K562 (cell line): ENCODE data around the gene TANGO6.

Source experiments
- CHD4 ChIP-seq: fragments of 200-600 bp; sonication (generic); IDR thresholded peaks from 3 replicates; pipeline ENCODE4 v1.6.1; 2012; ENCODE audit warnings: low read depth, mild to moderate bottlenecking, mixed read lengths, low read length, inconsistent platforms; ENCODE audit not compliant: insufficient read depth, insufficient replicate concordance, poor library complexity, severe bottlenecking
- EP300 ChIP-seq: IDR thresholded peaks from 2 replicates; pipeline ENCODE4 v1.6.1; 2012; ENCODE audit warnings: low read length, improper control_type of control experiment
- FOXM1 ChIP-seq, 2 experiments: fragments of 450-650 bp in 1 of 2; sonication (generic) in 1 of 2; formaldehyde crosslinking in 1 of 2; IDR thresholded peaks; 2 replicates each; pipeline versions ENCODE4 v1.6.1 to v1.9.0; 2017 to 2022; ENCODE audit warnings: low read depth in 2 of 2, mild to moderate bottlenecking in 2 of 2, missing genetic modification reagents in 1 of 2, moderate library complexity in 1 of 2
- GTF2F1 ChIP-seq: IDR thresholded peaks from 2 replicates; pipeline ENCODE4 v1.6.1; 2011; ENCODE audit warnings: low read depth, low read length, improper control_type of control experiment
- MYNN ChIP-seq, 2 experiments: sonication (generic); formaldehyde crosslinking in 1 of 2; IDR thresholded peaks; 2 replicates each; pipeline versions ENCODE4 v1.5.0 to v1.6.1; 2016 to 2020; ENCODE audit warnings: antibody characterized with exemption in 1 of 2, missing genetic modification reagents in 1 of 2
- NCOR1 ChIP-seq: fragments of 450-650 bp; IDR thresholded peaks from 2 replicates; pipeline ENCODE4 v1.6.1; 2016; ENCODE audit warnings: mild to moderate bottlenecking, moderate library complexity
- POLR2A ChIP-seq: fragments of 450-650 bp; conservative IDR thresholded peaks from 2 replicates; pipeline ENCODE4 v1.6.1; 2016
- POLR2AphosphoS5 ChIP-seq: IDR thresholded peaks from 2 replicates; pipeline ENCODE4 v1.6.1; 2011; ENCODE audit warnings: mild to moderate bottlenecking, low read depth, low read length, moderate library complexity; ENCODE audit not compliant: control insufficient read depth, insufficient read depth
- RHOXF2B ChIP-seq: fragments of 250-450 bp; sonication (Bioruptor Pico); conservative IDR thresholded peaks from 2 replicates; pipeline ENCODE4 v1.5.1; 2021
- SMC3 ChIP-seq: conservative IDR thresholded peaks from 2 replicates; pipeline ENCODE4 v1.6.1; 2011; ENCODE audit warnings: low read depth, low read length, improper control_type of control experiment; ENCODE audit not compliant: insufficient read depth
- STAT5A ChIP-seq: IDR thresholded peaks from 2 replicates; pipeline ENCODE4 v1.6.1; 2012; ENCODE audit warnings: low read length, inconsistent platforms, borderline replicate concordance
- ZNF764 ChIP-seq: fragments of 250-450 bp; sonication (Bioruptor Pico); IDR thresholded peaks from 2 replicates; pipeline ENCODE4 v1.4.0; 2020; ENCODE audit warnings: low read depth, mild to moderate bottlenecking, moderate library complexity
- TF ChIP-seq, protein P1 (sequence below): conservative IDR thresholded peaks from 2 replicates; pipeline ENCODE4 v1.6.1; 2011; ENCODE audit warnings: low read depth, mild to moderate bottlenecking, low read length; ENCODE audit not compliant: control insufficient read depth
- TF ChIP-seq, protein P2 (sequence below): sonication (generic); formaldehyde crosslinking; IDR thresholded peaks from 2 replicates; pipeline ENCODE4 v1.8.0; 2022; ENCODE audit warnings: mild to moderate bottlenecking, missing genetic modification reagents

DNA sequence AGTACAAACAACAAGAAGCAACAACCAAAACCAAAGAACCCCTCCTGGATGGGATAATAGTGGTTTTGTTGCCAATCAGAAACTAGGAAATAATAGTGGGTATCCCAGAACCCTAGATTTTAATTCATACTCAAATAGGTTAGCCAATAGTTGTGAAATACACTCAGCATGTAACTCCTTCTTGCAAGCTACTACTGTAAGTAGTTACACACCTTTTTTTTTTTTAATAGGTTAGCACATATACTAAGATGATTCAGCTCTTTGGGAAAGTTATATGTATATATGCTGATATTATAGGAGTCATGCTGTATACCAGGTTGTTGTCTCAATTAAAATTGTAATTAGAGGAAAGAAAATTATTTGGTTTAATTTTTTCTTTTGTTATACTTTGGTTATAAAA, 169.6 kb downstream of the TANGO6 start:
- TF ChIP-seq FOXM1 (IDR thresholded peaks at IDR 0.05; ENCODE audit: low read depth) (no peak), FOXM1 (CRISPR knock-in tag; IDR thresholded peaks at IDR 0.05; ENCODE audit: low read depth) (no peak), STAT5A (no peak), POLR2AphosphoS5 (no peak), GTF2F1 (no peak), SMC3 (no peak), NCOR1 (no peak), CHD4 (no peak), MYNN (IDR thresholded peaks at IDR 0.05) (no peak), MYNN (CRISPR knock-in tag; IDR thresholded peaks at IDR 0.05) (no peak), RHOXF2B (CRISPR knock-in tag) (no peak), POLR2A (no peak), EP300 (no peak), ZNF764 (CRISPR knock-in tag) (no peak)
- TF ChIP-seq, protein P1, sequence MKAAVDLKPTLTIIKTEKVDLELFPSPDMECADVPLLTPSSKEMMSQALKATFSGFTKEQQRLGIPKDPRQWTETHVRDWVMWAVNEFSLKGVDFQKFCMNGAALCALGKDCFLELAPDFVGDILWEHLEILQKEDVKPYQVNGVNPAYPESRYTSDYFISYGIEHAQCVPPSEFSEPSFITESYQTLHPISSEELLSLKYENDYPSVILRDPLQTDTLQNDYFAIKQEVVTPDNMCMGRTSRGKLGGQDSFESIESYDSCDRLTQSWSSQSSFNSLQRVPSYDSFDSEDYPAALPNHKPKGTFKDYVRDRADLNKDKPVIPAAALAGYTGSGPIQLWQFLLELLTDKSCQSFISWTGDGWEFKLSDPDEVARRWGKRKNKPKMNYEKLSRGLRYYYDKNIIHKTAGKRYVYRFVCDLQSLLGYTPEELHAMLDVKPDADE: no peak
- TF ChIP-seq, protein P2, sequence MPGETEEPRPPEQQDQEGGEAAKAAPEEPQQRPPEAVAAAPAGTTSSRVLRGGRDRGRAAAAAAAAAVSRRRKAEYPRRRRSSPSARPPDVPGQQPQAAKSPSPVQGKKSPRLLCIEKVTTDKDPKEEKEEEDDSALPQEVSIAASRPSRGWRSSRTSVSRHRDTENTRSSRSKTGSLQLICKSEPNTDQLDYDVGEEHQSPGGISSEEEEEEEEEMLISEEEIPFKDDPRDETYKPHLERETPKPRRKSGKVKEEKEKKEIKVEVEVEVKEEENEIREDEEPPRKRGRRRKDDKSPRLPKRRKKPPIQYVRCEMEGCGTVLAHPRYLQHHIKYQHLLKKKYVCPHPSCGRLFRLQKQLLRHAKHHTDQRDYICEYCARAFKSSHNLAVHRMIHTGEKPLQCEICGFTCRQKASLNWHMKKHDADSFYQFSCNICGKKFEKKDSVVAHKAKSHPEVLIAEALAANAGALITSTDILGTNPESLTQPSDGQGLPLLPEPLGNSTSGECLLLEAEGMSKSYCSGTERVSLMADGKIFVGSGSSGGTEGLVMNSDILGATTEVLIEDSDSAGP (CRISPR knock-in tag): no peak
